NCI-H446 treated with DMSO at 0.1 percent for 48 hours (cell line): ENCODE results near the gene GRAMD1C.
A peak's percentile ranks its signal among the peaks of the same experiment; 100 is the strongest.
"Not testable (repeated sequence)": the region's sequence is repeated elsewhere in the genome, so short reads cannot be mapped to it uniquely, and the experiment has no call there.

ENCODE experiments used
- DNase-seq: peaks from one replicate; lab custom pipeline; 2025; lab: John Stamatoyannopoulos, UW

The GRAMD1C gene

DNA sequence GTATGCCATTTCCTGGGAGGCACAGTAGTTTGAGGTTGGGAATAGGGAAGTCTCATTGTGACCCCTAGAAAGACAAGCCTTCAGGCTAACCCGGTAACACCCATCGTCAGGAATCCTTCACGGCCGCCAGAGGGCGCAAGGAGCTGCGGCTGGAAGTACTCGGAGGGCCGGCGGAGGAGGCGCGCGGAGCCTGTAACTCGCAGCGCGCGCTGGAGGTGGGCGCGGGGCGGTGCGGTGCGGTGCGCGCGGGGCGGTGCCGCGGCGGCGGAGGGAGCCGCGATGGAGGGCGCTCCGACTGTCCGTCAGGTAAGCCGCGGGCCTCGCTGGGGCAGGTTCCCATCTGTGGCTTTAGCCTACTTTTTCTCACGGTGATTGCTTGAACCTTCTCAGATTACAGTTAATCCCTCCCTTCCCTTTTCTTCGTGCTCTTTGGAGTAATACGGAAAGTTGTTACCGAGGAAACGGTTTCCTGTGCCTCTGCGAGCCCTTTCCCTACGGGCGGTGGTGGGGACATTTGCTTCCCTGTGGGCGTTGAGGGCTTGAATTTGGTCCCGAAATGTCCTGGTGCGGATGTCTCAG is at the start of gene GRAMD1C:
TSS of gene GRAMD1C (plus strand) at position 158 of the 579 bp plus-strand sequence. CDS start at position 280, 122 bp downstream.
- peak; percentile 88 for DNase-seq

- DNase-seq = no peak
These were observed 47.2 kb upstream of the GRAMD1C start for GRCh38 chr3:113791381-113791780.

DNA sequence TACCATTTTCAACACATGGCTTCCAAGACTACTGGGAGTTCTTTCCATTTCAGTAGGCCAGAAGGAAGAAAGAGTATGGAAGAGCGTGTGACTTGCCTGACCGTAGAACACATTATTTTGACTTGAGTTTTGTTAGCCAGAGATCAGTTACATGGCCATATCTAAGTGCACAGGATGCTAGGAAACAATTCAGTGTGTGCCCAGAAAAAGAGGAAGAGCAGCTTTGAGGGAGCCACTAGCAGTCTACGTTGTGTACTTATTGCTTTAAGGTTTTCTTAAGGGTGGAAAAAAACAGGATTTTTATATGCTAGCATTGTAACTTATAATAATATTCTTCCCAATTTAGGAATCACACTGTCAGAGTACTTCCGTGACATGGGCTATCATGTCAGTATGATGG is 44.1 kb upstream of the GRAMD1C start:
- no peak for DNase-seq

DNA sequence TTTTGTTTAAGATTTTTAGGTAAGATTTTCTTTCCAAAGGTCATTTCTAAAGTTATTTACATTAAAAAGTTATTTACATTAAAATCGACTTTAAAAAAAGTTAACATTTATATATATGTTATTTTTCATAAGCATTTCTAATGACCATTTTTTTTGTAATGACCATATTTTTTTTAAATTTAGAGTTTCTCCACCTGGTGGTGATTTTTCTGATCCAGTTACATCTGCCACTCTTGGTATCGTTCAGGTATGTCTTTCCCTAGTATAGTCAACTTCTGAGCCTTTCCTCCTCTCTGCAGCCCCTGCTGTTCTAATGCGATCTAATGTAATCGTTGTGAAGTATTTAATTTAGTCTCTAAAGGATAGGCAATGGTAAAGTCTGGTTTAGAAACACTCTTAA is 42.9 kb upstream of the GRAMD1C start:
- no peak for DNase-seq

DNA sequence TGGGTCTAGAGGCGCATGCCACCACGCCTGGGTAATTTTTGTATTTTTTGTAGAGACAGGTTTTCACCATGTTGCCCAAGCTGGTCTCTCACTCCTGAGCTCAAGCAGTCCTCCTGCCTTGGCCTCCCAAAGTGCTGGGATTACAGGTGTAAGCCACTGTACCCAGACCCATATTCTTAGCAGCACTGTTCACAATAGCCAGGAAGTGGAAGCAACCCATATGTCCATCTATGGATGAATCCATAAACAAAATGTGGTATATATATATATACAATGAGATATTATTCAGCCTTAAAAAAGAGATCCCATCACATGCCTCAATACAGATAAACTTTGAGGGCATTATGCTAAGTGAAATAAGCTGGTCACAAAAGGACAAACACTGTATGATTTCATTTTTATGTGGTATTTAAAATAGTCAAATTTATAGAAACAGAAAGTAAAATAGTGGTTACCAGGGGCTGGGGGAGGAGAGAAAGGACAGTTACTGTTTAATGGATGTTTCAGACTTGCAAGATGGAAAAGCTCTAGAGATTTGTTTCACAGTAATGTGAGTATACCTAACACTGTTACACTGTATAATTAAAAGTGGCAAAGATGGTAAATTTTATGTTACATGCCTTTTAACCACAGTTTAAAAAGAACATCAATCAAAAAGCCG is 35.7 kb upstream of the GRAMD1C start:
- DNase-seq = no peak

DNA sequence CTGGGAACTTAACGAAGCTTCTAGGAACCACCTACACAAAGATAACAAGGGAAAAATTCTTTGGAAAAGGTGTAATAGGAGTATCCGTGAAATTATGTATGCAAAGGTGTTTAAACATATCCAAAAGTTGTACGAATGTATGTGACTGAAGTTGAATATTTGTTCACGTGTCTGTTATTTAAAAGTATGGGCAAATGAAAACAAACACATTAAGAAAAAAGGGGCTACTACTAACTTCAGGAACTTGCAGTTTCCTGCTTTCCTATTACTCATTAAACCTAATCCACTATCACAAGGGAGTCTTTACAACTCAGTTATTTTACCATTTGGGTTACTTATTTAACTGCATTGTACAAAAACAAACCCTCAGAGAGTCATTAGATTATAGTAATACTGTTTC is 33.9 kb upstream of the GRAMD1C start:
- DNase-seq = no peak

DNA sequence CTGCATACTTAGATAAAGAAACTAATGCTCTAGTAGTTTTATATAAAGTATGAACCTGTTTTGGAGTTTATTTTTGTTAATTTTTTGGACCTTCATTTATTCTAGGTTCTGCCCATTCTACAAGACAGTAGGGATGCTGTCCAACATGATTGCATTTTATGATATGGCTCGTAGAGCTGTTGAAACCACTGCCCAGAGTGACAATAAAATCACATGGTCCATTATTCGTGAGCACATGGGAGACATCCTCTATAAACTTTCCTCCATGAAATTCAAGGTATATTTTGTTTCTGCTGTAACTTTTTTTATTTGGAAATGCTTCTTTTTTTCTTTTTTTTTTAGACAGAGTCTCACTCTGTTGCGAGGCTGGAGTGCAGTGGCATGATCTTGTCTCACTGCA is 33.3 kb upstream of the GRAMD1C start:
- no peak for DNase-seq

DNA sequence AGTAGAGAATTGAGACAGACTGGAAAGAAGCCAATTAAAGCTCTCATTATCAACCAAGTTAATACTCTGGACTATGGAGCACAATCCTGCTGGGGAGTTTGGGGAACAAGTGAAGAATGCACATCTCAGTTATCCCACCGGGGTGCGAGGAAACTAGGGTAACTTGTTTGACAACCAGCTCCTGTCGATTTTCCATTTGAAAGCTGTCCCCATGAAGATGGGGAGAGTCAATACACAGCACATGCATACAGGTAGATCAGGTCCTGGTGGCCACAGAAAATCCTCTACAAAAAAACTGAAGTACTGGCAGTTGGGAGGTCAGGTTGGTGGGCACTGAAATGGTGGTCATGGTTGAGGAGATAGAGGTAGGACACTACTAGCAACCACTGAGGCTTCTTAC is 25.7 kb upstream of the GRAMD1C start:
- no peak for DNase-seq

DNA sequence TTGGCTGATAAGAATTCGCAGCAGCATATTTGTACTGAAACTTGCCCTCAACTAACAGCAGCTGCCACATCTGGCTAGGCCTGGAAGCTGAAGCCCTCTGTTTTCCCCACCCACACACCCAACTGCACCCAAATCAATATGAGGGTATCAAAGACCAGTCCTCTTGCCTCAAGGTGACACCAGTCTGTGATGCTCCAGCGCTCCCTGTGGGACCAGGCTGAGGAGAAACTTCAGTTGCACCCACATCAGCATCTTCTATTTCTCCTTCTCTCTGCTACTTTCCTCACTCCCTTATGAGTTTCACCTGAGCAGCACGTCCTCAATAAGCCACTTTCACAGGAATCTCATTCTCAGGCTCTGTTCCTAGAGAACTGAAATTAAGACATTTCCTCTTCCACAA is 18.7 kb upstream of the GRAMD1C start:
- DNase-seq = no peak

GRCh38 chr3:113825090-113825489 is 13.5 kb upstream of the GRAMD1C start:
- DNase-seq = no peak

DNA sequence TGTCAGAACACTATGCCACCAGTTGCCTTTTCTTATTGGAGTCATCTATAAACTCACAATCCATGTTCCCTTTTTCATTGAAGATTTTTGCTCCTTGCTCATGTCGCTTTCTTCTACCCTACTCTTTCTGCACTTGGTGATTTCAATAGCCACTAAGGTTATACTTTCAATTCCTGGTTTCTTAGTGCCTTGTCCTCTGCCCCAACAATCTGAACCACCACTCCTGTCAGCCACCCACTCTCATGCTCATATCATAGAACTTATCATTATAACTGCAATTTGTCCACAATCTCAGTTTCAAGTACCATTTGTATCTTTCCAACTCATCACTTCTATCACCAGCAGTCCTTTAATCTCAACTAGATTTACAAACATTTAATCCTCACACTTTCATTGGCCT is 10.0 kb upstream of the GRAMD1C start:
- no peak for DNase-seq

GRCh38 chr3:113829576-113830354 is 8.8 kb upstream of the GRAMD1C start:
- no peak for DNase-seq

- no peak for DNase-seq
These were observed 7.6 kb upstream of the GRAMD1C start for GRCh38 chr3:113831103-113831355.

GRCh38 chr3:113832477-113833164 is 6.0 kb upstream of the GRAMD1C start:
- DNase-seq = no peak

DNA sequence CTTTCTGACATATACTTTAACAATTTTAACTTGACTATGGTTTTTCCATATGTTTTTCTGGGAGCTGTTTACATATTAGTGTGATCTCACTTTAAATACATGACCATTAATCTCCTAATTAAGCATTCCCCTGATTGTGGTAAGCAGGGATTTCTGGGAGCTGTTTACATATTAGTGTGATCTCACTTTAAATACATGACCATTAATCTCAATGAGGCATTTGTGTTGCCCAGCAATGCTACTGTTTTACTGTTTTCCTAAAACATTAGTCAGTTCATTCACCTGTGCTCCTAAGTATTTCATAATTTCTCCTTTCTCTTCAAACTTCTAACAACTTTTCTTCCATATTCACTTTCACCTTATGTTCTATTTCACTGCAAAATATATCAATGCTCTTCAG is 3.6 kb upstream of the GRAMD1C start:
- DNase-seq = no peak

- no peak for DNase-seq
These were observed 963 bp downstream of the GRAMD1C start for GRCh38 chr3:113839551-113839950.

DNA sequence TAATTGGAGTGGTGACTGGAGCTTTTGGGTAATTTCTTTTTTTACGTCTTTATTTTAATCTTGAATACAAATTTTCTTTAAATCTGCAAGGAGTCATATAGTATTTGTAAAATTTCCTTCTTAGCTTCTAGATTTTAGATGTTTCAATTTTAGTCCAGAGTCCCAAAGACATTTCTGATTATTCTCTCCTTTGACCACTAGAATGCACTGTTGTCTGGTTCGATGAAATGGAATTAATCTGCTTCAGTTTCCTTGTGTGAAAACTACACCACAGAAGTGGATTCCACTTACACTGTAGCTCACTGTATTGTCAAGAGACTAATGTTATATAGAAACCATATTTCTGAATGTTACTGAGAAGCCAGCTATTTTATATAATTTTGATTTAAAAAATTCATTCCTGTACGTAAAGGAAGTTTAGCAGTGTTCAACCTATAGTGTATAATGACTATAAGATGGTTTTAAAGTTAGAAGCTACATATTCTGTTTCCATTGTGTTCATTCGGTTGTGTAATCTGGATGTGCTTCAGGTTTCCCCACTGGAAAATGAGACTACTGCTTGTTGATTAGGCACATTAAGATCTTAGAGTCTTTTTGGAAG is 6.1 kb downstream of the GRAMD1C start:
- peak; percentile 14 for DNase-seq

GRCh38 chr3:113847247-113847646 is 8.7 kb downstream of the GRAMD1C start:
- DNase-seq = no peak

- DNase-seq = no peak
These were observed 9.3 kb downstream of the GRAMD1C start for GRCh38 chr3:113847664-113848461.

- not testable (repeated sequence) for DNase-seq
These were observed 10.5 kb downstream of the GRAMD1C start for GRCh38 chr3:113849071-113849470.

DNA sequence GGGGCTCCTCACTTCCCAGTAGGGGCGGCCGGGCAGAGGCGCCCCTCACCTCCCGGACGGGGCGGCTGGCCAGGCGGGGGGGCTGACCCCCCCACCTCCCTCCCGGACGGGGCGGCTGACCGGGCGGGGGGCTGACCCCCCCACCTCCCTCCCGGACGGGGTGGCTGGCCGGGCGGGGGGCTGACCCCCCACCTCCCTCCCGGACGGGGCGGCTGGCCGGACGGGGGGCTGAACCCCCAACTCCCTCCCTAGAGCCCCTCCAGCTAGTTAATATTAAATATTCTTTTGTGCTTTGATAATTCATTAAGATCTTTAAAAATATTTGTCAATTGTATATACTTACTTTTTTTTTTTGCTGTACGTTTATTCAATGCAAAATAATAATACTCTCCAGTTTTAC is 11.3 kb downstream of the GRAMD1C start:
- not testable (repeated sequence) for DNase-seq

DNA sequence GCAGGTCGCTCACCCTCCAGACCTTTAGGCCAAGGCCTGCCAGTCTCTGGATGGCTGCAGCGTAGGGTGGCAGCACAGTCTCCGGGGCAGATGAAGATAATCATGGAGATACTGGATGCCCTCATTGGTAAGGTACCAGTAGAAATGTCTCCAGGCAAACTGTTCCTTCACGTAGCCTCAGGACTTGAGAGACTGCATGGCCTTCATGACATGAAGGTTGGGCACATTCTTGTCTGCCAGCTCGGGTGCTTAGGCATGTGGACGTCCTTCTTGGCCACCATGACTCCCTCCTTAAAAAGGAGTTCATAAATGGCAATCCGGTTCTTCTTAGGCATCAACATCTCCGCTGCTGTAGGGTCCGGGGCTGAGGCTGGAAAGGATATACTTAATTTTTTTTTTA is 11.8 kb downstream of the GRAMD1C start:
- not testable (repeated sequence) for DNase-seq
